ENCODE data around the gene FEZF2. TPM values are rescaled to one million over a fixed set of nuclear protein-coding genes. Genes with fewer than 3 reads are reported as not detected.
A peak's percentile ranks its signal among the peaks of the same experiment; 100 is the strongest.

FEZF2 gene
- total RNA-seq, 1 donor = not detected

DNA sequence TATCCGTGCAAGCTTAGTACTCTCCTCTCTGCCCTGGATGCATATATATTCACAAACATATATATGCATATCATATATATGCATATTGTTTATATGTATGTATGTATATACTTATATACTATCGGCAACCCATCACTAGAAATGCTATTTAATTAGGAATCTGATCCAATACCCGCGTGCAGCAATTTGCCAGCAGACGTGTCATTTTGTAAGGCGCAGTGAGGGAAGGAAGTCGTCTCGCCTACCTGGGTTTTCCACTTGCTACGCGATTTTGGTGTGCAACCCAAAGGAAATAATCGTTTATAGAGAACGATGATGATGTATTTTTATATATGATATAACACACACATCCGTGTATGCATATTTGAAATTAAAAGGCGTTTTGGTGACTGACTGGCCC is 5.6 kb upstream of the FEZF2 start:
- no peak overlapping the region for H3K4me3 ChIP-seq (ENCODE audit: low read depth, low read length)
- no peak for TF ChIP-seq CTCF (IDR thresholded peaks at IDR 0.05; ENCODE audit: insufficient read depth, low read length)
- DNase-seq (ENCODE audit: low read depth) = no peak

- H3K4me3 ChIP-seq (ENCODE audit: low read depth, low read length) = no peak overlapping the region
- no peak for TF ChIP-seq CTCF (IDR thresholded peaks at IDR 0.05; ENCODE audit: insufficient read depth, low read length)
- DNase-seq (ENCODE audit: low read depth) = no peak
Observed at GRCh38 chr3:62378311-62378789, 5.0 kb upstream of the FEZF2 start.

GRCh38 chr3:62376906-62377877 is 3.8 kb upstream of the FEZF2 start:
- no peak overlapping the region for H3K4me3 ChIP-seq (ENCODE audit: low read depth, low read length)
- DNase-seq (ENCODE audit: low read depth) = no peak
- no peak for TF ChIP-seq CTCF (IDR thresholded peaks at IDR 0.05; ENCODE audit: insufficient read depth, low read length)

DNA sequence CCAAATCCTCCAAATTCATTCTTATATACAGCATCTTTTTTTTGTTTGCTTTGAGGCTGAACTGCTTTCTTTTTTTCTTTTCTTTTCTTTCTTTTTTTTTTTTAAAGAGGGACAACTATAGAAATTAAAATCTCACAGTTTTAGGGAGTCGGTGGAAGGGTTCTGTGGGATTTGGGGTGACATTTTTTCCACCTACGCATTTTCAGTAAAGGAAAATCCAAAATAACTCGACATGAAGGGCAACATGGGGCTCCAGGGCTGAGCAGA is 3.0 kb upstream of the FEZF2 start:
- TF ChIP-seq CTCF (IDR thresholded peaks at IDR 0.05; ENCODE audit: insufficient read depth, low read length) = no peak
- no peak for DNase-seq (ENCODE audit: low read depth)
- no peak overlapping the region for H3K4me3 ChIP-seq (ENCODE audit: low read depth, low read length)

GRCh38 chr3:62375655-62376453 is 2.5 kb upstream of the FEZF2 start:
- no peak overlapping the region for H3K4me3 ChIP-seq (ENCODE audit: low read depth, low read length)
- no peak for TF ChIP-seq CTCF (IDR thresholded peaks at IDR 0.05; ENCODE audit: insufficient read depth, low read length)
- DNase-seq (ENCODE audit: low read depth) = no peak

- TF ChIP-seq CTCF (IDR thresholded peaks at IDR 0.05; ENCODE audit: insufficient read depth, low read length) = no peak
- H3K4me3 ChIP-seq (ENCODE audit: low read depth, low read length) = peak overlapping the region; percentile 55
- DNase-seq (ENCODE audit: low read depth) = peak; percentile 35
Observed at GRCh38 chr3:62374341-62375218, 1.2 kb upstream of the FEZF2 start.
